ENCODE results near the gene C11orf97. TPM values are rescaled to one million over a fixed set of nuclear protein-coding genes. Genes with fewer than 3 reads are reported as not detected.
A peak's percentile ranks its signal among the peaks of the same experiment; 100 is the strongest.
"Not testable (repeated sequence)": the region's sequence is repeated elsewhere in the genome, so short reads cannot be mapped to it uniquely, and the experiment has no call there.

The C11orf97 gene
- total RNA-seq, 1 donor from 2014 or later: not detected

GRCh38 chr11:94553938-94554337 lies 41.7 kb downstream of the C11orf97 start:
- no peak for TF ChIP-seq CTCF (IDR thresholded peaks at IDR 0.05)
- no peak for DNase-seq
- Histone ChIP-seq H3K27ac (no peak overlapping the region), H3K4me3 (no peak overlapping the region), H3K27me3 (no peaks in the 10 kb centered on the region), H3K36me3 (no peaks in the 10 kb centered on the region), H3K9me3 (no peaks in the 10 kb centered on the region), H3K4me1 (peaks cover 5% of the 10 kb centered on the region)
- intact Hi-C loops (cut with DNase I): no loop called here
- ATAC-seq: no peak

- H3K9me3 ChIP-seq; H3K4me1 ChIP-seq; H3K27ac ChIP-seq; ATAC-seq; DNase-seq; intact Hi-C loops (cut with DNase I); H3K27me3 ChIP-seq; H3K36me3 ChIP-seq; H3K4me3 ChIP-seq: not testable (repeated sequence)
Measured at GRCh38 chr11:94555752-94556329, 43.6 kb downstream of the C11orf97 start.

- no peaks in the 10 kb centered on the region for H3K9me3 ChIP-seq
- no peak overlapping the region for H3K4me3 ChIP-seq
- no peak for ATAC-seq
- no peaks in the 10 kb centered on the region for H3K4me1 ChIP-seq
- H3K36me3 ChIP-seq: no peaks in the 10 kb centered on the region
- H3K27me3 ChIP-seq: no peaks in the 10 kb centered on the region
- intact Hi-C loops (cut with DNase I): no loop called here
- no peak overlapping the region for H3K27ac ChIP-seq
- no peak for TF ChIP-seq CTCF (IDR thresholded peaks at IDR 0.05)
- DNase-seq: no peak
Measured at GRCh38 chr11:94557421-94557820, 45.2 kb downstream of the C11orf97 start.

- Histone ChIP-seq H3K27me3 (no peaks in the 10 kb centered on the region), H3K36me3 (no peaks in the 10 kb centered on the region)
- intact Hi-C loops (cut with DNase I): no loop called here
Measured at GRCh38 chr11:94557992-94558391, 45.7 kb downstream of the C11orf97 start.

GRCh38 chr11:94558468-94558867 lies 46.2 kb downstream of the C11orf97 start:
- no peaks in the 10 kb centered on the region for H3K36me3 ChIP-seq
- ATAC-seq: peak; percentile 61
- no peak for DNase-seq
- H3K27me3 ChIP-seq: no peaks in the 10 kb centered on the region
- H3K4me3 ChIP-seq: no peak overlapping the region
- no peaks in the 10 kb centered on the region for H3K9me3 ChIP-seq
- no peak for TF ChIP-seq CTCF (IDR thresholded peaks at IDR 0.05)
- H3K4me1 ChIP-seq: no peaks in the 10 kb centered on the region
- intact Hi-C loops (cut with DNase I): no loop called here
- no peak overlapping the region for H3K27ac ChIP-seq

More at GRCh38 chr11:94557992-94558391, 45.7 kb downstream of the C11orf97 start:
- Histone ChIP-seq H3K4me3 (no peak overlapping the region), H3K4me1 (no peaks in the 10 kb centered on the region), H3K9me3 (no peaks in the 10 kb centered on the region), H3K27ac (no peak overlapping the region)
- DNase-seq (no peak), ATAC-seq (no peak)
- no peak for TF ChIP-seq CTCF (IDR thresholded peaks at IDR 0.05)

GRCh38 chr11:94558932-94559331 lies 46.7 kb downstream of the C11orf97 start:
- Histone ChIP-seq H3K4me3 (no peak overlapping the region), H3K36me3 (no peaks in the 10 kb centered on the region), H3K9me3 (no peaks in the 10 kb centered on the region), H3K27me3 (no peaks in the 10 kb centered on the region), H3K4me1 (no peaks in the 10 kb centered on the region), H3K27ac (no peak overlapping the region)
- no peak for DNase-seq
- intact Hi-C loops (cut with DNase I): no loop called here
- no peak for TF ChIP-seq CTCF (IDR thresholded peaks at IDR 0.05)
- ATAC-seq: no peak

All from upper lobe of right lung (tissue), 1 donor.